Activated CD8-positive, alpha-beta T cell treated with anti-CD3 and anti-CD28 coated beads, Interleukin-2, amount 10 ng/mL, durations not matched to agents 7 days and 5 days (primary cell): Measurements from ENCODE around the gene TREM2. TPM values are rescaled to one million over a fixed set of nuclear protein-coding genes. Genes with fewer than 3 reads are reported as not detected.

Experiments
- ATAC-seq: fragments of 150-1000 bp; cut with Tn5 transposase; one replicate; pipeline ENCODE4 v1.10.0; 2021; ENCODE audit warnings: moderate library complexity
- CTCF ChIA-PET: fragments of 350-600 bp; sonication (Branson Sonifier 250); formaldehyde crosslinking; loops from one replicate; lab custom pipeline; 2021; ENCODE audit warnings: antibody characterized with exemption; lab: Charles Lee
- POLR2A ChIA-PET: fragments of 350-600 bp; sonication (Branson Sonifier 250); formaldehyde crosslinking; loops from one replicate; lab custom pipeline; 2021; ENCODE audit warnings: antibody characterized with exemption; lab: Charles Lee
- DNase-seq: peaks from one replicate; pipeline ENCODE4 v3.0.0-alpha.2; 2020
- H3K27ac Mint-ChIP-seq: one replicate; pipeline ENCODE4 v1.8.0; 2021; ENCODE audit warnings: mild to moderate bottlenecking, mixed read lengths
- H3K27me3 Mint-ChIP-seq: one replicate; pipeline ENCODE4 v1.8.0; 2021; ENCODE audit warnings: low read depth, mixed read lengths
- H3K36me3 Mint-ChIP-seq: one replicate; pipeline ENCODE4 v1.8.0; 2021; ENCODE audit warnings: low read depth, mixed read lengths
- H3K4me1 Mint-ChIP-seq: one replicate; pipeline ENCODE4 v1.8.0; 2021; ENCODE audit warnings: low read depth, mixed read lengths
- H3K4me3 Mint-ChIP-seq: one replicate; pipeline ENCODE4 v1.8.0; 2021; ENCODE audit warnings: mild to moderate bottlenecking, mixed read lengths
- H3K9me3 Mint-ChIP-seq: one replicate; pipeline ENCODE4 v1.8.0; 2022; ENCODE audit warnings: mixed read lengths; ENCODE audit not compliant: insufficient read depth
- total RNA-seq, 2 experiments: library from RNA; stranded (reverse); gene quantifications; one replicate each; pipeline ENCODE4 v1.2.3, GENCODE V29; 2021

TREM2 gene
- total RNA-seq, 2 experiments from 2014 or later = not detected

DNA sequence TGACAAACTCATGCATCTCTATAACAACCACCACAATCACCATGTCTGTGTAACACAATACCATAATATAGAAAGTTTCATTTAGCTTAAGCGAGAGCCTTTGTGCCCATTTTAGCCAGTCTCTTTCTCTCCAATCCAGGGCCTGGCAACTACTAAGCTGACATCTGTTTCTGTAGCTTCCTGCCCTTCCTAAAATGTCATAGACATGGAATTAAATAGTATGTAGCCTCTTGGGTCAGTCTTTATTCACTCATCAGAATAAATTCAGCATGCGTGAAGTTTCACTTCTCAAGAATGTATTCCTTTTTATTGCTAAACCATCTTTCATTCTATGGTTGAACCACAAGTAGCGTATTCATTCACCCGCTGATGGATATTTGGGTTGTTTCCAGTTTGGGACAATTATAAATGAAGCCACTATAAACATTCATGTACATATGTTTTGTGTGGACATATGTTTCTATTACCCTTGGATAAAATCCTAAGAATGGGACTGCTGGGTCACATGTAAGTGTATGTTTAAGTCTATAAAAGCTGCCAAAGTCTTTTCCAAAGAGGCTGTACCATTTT, 1.7 kb upstream of the TREM2 start:
- no peak overlapping the region for H3K27ac Mint-ChIP-seq
- CTCF ChIA-PET = no interaction called here
- H3K4me1 Mint-ChIP-seq = no peaks in the 10 kb centered on the region
- H3K27me3 Mint-ChIP-seq = peaks cover 14% of the 10 kb centered on the region
- POLR2A ChIA-PET = no interaction called here
- H3K36me3 Mint-ChIP-seq = no peaks in the 10 kb centered on the region
- no peak for ATAC-seq
- no peak for DNase-seq
- H3K4me3 Mint-ChIP-seq = no peak overlapping the region
- no peaks in the 10 kb centered on the region for H3K9me3 Mint-ChIP-seq

DNA sequence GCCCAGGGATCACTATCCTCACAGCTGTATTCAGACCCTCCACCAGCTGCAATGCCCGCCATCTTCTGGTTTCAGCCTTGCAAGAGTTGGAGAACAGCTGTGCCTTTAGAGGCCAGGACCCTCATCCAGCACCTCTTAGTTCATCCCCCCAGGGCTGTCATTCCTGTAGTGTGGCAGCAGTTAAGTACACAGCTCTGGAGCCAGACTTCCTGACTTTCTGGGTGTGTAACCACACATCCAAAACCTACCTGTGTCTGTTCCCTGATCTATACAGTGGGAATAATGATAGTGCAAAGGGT, 452 bp upstream of the TREM2 start:
- H3K27ac Mint-ChIP-seq = no peak overlapping the region
- no peaks in the 10 kb centered on the region for H3K9me3 Mint-ChIP-seq
- ATAC-seq (no peak), DNase-seq (no peak)
- H3K4me1 Mint-ChIP-seq = no peaks in the 10 kb centered on the region
- peaks cover 12% of the 10 kb centered on the region for H3K27me3 Mint-ChIP-seq
- H3K36me3 Mint-ChIP-seq = no peaks in the 10 kb centered on the region
- ChIA-PET CTCF (no interaction called here), POLR2A (no interaction called here)
- no peak overlapping the region for H3K4me3 Mint-ChIP-seq

- CTCF ChIA-PET = no interaction called here
- ATAC-seq = no peak
Measured at GRCh38 chr6:41161851-41162552, 914 bp downstream of the TREM2 start.

GRCh38 chr6:41161380-41161779, 1.5 kb downstream of the TREM2 start:
- ATAC-seq (no peak), DNase-seq (no peak)
- peaks cover 14% of the 10 kb centered on the region for H3K27me3 Mint-ChIP-seq
- H3K9me3 Mint-ChIP-seq = no peaks in the 10 kb centered on the region
- H3K27ac Mint-ChIP-seq = no peak overlapping the region
- H3K4me1 Mint-ChIP-seq = no peaks in the 10 kb centered on the region
- no peaks in the 10 kb centered on the region for H3K36me3 Mint-ChIP-seq
- CTCF ChIA-PET = no interaction called here
- POLR2A ChIA-PET = no interaction called here
- H3K4me3 Mint-ChIP-seq = no peak overlapping the region

More at GRCh38 chr6:41161851-41162552, 914 bp downstream of the TREM2 start:
- Mint-ChIP-seq H3K27me3 (peaks cover 15% of the 10 kb centered on the region), H3K4me3 (no peak overlapping the region), H3K36me3 (no peaks in the 10 kb centered on the region), H3K27ac (no peak overlapping the region), H3K9me3 (no peaks in the 10 kb centered on the region), H3K4me1 (no peaks in the 10 kb centered on the region)
- POLR2A ChIA-PET = no interaction called here
- no peak for DNase-seq

DNA sequence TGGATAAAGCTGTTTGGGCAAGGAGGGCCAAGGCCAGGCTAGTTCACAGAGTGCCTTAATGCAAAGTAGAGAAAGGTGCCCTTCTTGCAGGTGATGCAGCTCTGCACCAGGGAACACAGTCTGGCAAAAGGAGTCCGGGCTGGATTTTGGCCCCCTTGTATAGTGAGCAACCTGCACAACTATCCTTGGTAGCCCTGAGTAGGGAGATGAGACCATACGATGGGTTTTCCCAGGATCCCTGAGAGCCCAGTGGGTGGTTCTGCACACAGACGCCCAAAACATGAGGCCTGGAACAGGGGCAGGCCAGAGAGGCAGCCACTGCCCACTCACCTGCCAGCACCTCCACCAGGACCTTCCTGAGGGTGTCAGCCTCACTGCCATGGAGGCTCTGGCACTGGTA, 2.0 kb downstream of the TREM2 start:
- Mint-ChIP-seq H3K27ac (no peak overlapping the region), H3K36me3 (no peaks in the 10 kb centered on the region), H3K4me3 (no peak overlapping the region), H3K9me3 (no peaks in the 10 kb centered on the region), H3K4me1 (no peaks in the 10 kb centered on the region), H3K27me3 (peaks cover 12% of the 10 kb centered on the region)
- no peak for DNase-seq
- ChIA-PET CTCF (no interaction called here), POLR2A (no interaction called here)
- no peak for ATAC-seq

DNA sequence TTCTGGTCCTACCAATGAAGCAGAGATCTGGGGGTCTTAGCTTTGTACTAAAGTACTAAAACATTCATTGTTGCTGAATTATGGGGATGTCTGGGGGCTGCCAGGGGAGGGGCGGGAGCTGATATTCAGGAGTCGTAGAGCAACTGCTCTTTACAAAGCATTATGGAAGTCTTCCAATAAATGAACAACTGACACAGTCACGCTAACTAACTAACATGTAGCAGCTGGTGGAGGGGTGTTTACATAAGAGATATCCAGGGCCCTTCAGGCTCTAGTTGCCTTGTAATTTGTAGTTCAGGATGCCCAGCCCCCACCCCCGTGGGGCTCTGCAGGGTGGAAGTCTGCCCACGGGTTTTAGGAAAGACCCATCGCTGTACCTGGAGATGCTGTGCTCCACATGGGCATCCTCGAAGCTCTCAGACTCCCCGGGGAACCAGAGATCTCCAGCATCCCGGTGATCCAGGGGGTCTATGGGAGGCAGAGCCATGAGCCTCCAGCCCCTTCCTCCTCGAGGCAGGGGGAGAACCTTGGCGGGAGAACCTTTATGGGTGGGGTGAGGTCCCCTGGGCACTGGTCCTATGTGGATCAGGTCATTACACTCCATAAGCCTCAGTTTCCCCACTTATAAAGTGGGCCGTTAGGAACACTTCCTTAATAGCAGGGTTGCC, 3.4 kb downstream of the TREM2 start:
- Mint-ChIP-seq H3K4me3 (no peak overlapping the region), H3K4me1 (peaks cover 2% of the 10 kb centered on the region), H3K27me3 (peaks cover 19% of the 10 kb centered on the region), H3K36me3 (no peaks in the 10 kb centered on the region), H3K9me3 (no peaks in the 10 kb centered on the region), H3K27ac (no peak overlapping the region)
- DNase-seq (no peak), ATAC-seq (no peak)
- CTCF ChIA-PET = no interaction called here
- POLR2A ChIA-PET = no interaction called here

DNA sequence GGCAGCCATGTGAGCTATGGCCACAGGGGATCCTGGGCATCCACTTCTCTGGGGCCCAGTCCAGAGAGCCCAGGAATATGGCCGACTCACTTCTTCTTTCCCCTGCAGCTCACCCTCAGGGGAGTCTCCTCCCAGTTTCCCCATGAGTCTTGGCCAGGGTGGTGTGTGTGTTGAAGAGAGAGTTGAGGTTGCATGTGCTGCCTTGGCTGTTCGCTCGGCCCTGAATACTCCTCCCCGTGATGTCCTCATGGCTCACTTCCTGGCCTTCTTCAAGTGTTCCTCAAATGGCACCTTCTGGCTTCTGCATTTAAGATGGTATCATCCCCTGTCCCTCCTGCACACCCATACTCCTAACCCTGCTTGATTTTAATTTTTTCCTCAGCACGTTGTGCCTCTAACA, 5.6 kb downstream of the TREM2 start:
- ChIA-PET CTCF (no interaction called here), POLR2A (no interaction called here)
- H3K36me3 Mint-ChIP-seq = no peaks in the 10 kb centered on the region
- no peak overlapping the region for H3K4me3 Mint-ChIP-seq
- H3K27ac Mint-ChIP-seq = no peak overlapping the region
- H3K4me1 Mint-ChIP-seq = peaks cover 8% of the 10 kb centered on the region
- H3K9me3 Mint-ChIP-seq = no peaks in the 10 kb centered on the region
- DNase-seq = no peak
- peaks cover 19% of the 10 kb centered on the region for H3K27me3 Mint-ChIP-seq
- no peak for ATAC-seq

DNA sequence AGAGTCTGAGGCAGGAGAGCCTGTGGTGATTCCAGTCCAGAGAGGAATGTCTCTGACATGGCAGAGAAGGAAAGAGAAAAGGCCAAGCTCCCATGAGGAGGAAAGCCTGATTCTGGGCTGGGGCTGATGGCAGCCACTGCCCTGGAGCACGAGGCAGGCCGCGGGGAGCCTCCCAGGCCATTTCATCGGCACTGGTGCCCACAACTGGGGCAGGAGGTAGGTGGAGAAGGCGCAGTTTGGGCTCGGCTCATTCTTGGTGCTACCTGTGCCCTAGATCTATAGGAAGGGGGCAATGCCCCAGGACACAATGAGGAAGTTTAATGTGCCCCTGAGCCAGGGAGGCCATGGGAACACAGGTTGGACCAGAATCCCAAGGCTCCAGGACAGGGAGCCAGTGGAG, 6.1 kb downstream of the TREM2 start:
- Mint-ChIP-seq H3K4me1 (peaks cover 8% of the 10 kb centered on the region), H3K27ac (no peak overlapping the region), H3K27me3 (peaks cover 19% of the 10 kb centered on the region), H3K4me3 (no peak overlapping the region), H3K9me3 (no peaks in the 10 kb centered on the region), H3K36me3 (no peaks in the 10 kb centered on the region)
- no peak for DNase-seq
- CTCF ChIA-PET = no interaction called here
- ATAC-seq = no peak
- POLR2A ChIA-PET = no interaction called here

DNA sequence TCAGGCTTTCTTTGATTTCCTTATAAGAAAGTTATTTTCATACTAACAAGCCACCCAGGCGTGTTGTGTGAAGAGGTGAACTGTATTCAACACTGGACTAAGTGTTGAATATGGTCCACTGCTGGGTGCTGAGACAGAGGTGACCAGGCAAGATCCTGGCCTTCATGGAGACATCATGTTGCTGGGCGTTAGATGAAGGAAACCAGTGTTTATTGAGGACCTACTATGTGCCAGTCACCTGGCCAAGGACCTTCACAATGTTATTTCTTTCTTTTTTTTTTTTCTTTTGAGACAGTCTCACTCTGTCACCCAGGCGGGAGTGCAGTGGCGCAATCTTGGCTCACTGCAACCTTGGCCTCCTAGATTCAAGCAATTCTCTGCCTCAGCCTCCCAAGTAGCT, 6.9 kb downstream of the TREM2 start:
- ATAC-seq (no peak), DNase-seq (no peak)
- no peaks in the 10 kb centered on the region for H3K9me3 Mint-ChIP-seq
- H3K27me3 Mint-ChIP-seq = peaks cover 19% of the 10 kb centered on the region
- H3K4me1 Mint-ChIP-seq = peaks cover 8% of the 10 kb centered on the region
- POLR2A ChIA-PET = no interaction called here
- H3K4me3 Mint-ChIP-seq = no peak overlapping the region
- no peak overlapping the region for H3K27ac Mint-ChIP-seq
- CTCF ChIA-PET = no interaction called here
- no peaks in the 10 kb centered on the region for H3K36me3 Mint-ChIP-seq

GRCh38 chr6:41155132-41155805, 7.6 kb downstream of the TREM2 start:
- Mint-ChIP-seq H3K4me3 (no peak overlapping the region), H3K27me3 (peaks cover 19% of the 10 kb centered on the region), H3K4me1 (peaks cover 8% of the 10 kb centered on the region), H3K27ac (no peak overlapping the region), H3K36me3 (no peaks in the 10 kb centered on the region), H3K9me3 (no peaks in the 10 kb centered on the region)
- ChIA-PET CTCF (no interaction called here), POLR2A (no interaction called here)
- DNase-seq (no peak), ATAC-seq (no peak)

- POLR2A ChIA-PET = no interaction called here
- no peak within 1 kb of the TSS for H3K27ac Mint-ChIP-seq
- H3K27me3 Mint-ChIP-seq = peaks cover 19% of the 10 kb centered on the region
- no peaks in the 10 kb centered on the region for H3K9me3 Mint-ChIP-seq
- DNase-seq (no peak), ATAC-seq (no peak)
- H3K36me3 Mint-ChIP-seq = no peaks in the 10 kb centered on the region
- CTCF ChIA-PET = interaction anchor here (1.3 kb wide), 1 partner anchor 153 kb away, joined by 3 read pairs; no protein-coding TSS in a partner anchor
- H3K4me1 Mint-ChIP-seq = peaks cover 8% of the 10 kb centered on the region
- no peak within 1 kb of the TSS for H3K4me3 Mint-ChIP-seq
Measured at GRCh38 chr6:41153992-41154625, 8.8 kb downstream of the TREM2 start, which contains the start of gene TREML1. TSS of gene TREML1 (minus strand) at chr6:41154347. CDS start at chr6:41154288, 59 bp downstream.
